NCI-H526 (cell line): ENCODE measurements around the gene SH3TC1.

Experiments used
- DNase-seq, 2 experiments: peaks; one replicate each; lab custom pipeline; 2025; lab: John Stamatoyannopoulos, UW

The SH3TC1 gene

DNA sequence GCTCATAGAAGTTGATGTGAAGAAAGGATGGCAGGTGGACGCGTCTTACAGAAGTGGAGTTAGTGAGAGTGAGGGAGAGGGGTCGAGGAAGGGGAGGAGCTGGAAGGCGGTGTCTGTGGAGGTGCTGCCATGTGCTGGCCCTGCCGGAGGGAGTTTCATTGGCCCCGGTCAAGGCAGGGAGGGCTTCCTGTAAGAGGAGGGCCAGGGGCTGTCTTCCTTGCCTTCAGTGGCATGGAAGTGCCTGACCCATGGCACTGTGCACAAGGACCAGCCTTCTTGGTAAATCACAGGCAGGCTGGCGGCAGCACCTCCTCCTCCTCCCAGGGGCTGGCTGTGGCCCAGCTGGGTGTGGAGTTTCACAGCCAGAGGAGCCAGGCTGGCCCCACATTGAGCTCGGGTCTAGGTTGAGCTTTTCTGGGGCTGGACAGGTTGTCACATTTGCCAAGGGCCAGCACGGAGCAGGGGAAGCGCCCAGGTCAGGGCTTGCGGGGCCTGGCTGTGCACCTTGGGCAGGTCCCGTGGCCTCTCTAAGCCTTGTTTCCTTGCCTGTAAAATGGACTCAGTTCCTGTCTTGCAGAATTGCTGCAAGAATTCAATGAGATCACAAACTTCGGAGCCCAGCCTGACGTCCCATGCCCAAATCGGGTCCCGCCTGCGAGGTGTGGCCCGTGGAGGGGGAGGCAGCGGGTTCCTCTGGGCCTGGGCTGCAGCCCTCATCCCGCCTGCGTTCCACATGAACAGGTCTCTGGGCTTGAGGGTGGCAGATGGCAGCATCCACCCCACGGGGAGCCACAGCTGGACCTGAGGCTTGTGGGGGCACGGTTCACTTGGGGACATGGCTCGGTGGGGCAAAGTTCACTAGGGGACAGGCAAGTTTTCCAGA, 77.5 kb downstream of the SH3TC1 start:
- DNase-seq, result no peak

DNA sequence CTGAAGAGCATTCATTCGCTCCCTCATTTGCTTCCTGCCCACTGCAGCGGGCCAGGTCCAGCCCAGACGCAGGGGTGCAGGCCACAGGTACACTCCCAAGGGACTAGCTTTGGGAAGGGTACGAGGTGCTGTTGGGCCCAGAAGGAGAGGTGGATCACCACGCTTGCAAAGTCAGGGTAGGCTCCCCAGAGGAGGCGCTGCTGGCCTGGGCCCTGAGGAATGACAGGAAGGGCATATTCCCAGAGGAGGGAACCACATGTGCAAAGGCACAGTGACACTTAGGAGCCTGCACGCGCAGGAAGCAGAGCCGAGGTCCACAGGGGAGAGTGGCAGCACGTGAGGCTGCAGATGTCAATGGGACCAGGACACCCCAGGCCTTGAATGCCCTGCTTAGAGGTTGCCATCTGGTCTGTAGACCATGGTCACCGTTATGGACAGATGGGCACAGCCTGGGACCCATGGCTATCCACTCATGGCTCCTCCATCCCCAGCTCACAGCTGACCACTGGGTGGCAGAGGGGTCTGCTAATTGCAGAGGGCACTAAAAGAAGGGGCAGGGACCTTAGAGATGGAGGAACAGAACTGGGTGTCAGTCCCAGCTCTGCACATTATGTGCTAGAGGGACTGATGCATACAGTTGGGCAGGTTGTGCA, 78.4 kb downstream of the SH3TC1 start:
- DNase-seq, result no peak

DNA sequence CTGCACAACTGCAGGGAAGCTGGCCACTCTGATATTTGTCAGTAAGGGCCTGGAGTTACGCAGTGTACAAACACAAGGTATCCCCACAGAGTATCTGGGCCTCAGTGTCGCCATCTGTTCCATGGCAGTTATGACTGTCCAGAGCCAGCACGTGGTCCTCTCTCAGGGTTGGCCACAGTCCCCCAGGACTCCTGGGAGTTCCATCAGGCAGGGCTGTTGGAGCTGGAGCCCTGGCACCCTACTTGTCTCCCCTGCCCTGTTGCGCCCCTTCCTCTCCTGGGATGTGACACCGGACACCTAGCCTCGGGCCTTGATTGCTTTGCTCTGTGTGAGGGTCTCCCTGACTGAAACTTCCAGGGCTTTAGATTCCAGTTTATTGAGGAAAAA, 78.9 kb downstream of the SH3TC1 start:
- no peak for DNase-seq

DNA sequence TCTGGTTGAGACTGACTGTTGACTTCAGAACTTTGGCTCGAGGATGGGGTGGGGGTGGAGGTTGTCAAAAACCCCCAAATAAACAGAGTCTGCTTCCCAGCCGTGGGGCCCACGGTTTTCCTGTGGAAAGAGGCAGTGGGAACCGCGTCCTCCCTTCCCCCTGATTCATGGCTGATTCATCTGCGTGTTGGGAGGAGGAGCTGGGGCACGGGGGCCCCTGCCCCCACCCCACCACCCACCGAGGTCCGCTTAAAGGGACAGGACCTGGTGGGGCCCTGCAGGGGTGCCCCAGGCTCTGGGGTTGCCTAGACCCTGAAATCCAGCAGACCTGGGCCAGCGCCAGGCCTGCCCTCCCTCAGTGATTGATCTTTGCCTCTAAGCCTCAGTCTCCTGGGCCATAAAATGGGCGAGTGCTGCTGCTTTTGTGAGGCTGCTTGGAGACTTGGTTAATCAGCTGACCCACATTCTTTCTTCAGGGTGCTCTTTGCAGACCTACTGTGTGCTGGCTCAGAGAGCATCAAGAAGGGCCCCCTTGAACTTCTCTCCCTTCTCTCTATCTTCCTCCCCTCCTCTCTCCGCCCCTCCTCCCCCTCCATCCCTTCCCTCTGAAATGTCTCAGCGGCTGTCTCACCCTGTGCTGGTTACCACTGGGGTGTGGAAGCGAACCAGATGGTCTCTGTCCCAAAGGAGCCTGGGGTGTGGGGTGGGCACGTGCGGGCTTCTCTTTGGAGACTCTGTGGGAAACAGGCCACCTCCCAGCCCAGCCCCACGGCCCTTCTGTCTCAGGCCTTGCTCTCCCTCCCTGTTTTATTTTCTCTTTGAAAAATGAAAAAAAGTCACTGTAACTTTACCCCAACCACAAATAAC, 79.6 kb downstream of the SH3TC1 start:
- DNase-seq, result no peak

DNA sequence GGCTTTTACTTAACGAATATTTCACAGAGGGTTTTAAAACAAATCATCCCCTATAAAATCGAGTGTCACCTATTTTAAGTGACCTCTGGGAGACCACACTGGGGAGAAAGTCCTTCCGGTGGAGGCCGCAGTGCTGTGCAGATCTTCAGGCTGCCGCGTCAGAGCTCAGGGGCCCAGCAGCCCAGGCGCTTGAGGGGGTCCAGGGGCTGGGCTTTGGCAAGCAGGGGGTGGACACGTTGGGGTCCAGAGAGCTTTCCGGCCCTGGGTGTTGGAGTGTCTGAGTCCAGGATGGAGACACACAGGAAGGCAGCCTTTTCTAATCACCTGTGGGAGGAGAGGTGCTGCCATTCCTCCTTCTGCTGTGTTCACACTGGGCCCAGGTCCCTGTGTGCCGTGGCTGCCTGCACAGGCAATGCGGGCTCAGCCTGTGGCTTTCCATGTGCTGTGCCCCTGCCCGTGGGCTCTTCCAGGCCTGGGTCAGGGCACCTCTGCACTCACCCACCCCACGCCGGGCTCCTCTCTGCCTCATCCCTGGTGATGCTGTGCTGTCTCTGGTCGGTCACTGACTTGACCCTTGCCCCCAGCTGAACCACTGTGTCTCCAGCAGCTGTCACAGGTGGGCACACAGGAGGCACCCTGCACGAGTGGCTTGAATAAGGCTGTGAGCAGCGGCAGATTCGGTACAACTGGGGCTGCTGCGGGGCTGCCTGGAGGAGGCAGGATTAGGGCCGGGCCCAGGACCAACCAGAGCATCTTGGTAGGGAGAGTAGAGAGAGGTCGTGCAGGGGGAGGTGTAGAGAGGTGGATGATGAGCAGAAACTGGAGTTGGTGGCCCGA, 80.4 kb downstream of the SH3TC1 start:
- no peak for DNase-seq

DNA sequence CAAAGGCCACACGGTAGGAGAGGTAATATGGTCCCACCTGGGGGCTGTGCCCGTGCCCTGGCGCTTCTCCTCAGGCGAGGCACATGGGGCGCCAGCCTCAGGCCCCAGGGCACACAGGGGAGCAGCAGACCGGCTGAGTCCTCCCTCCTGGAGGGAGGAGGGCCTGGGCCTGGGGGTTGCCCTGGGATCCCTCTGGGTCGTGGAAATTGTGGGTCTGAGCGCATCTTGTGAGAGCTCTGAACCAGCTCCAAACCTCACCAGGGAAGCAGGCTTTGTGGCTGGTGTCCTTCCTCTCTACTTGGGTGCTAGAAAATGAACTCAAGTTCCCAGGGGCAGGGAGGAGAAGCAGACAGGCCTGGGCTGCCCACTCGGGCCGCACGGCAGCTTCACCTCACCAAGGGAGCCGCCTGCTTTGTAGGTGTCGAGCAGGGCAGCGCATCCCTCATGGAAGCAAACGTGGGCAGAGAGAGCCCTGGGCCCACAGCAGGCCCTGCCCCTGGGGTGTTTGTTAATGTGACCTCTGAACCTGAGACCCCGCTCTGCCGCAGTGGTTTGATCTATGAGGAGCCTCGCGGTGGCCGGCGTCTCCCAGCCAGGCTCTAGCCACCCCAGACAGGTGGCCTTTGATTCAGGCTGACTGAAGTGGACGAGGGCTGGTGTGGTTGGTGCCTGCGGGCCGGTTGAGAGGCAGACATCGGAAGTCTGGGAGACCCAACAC, 81.2 kb downstream of the SH3TC1 start:
- DNase-seq, result no peak

DNA sequence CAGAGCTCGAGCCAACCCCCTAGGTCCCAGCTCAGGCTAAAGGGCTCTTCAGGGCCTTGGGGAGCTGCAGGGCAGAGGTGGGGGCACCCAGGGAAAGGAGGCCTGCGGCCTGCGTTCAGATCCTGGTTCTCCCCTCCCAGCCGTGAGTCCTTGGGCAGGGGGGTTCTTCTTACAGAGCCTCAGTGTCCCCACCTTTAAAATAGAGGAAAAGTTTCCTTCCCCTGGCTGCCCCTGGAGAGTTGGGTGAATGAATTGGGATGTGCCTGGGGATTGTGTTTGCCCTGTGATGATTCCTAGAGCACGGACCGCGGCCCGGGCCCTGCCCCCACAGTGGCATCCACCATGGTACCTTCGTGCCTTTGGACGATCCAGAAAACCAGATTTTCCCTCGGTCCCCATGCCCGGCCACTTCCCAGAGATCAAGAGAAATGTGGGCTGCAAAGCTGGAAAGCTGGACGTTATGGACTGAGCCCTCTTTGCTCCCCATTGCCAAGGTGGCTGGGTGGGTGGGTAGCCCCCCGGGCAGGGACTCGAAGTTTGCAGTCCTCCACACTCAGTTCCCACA, 81.9 kb downstream of the SH3TC1 start:
- DNase-seq, result no peak

DNA sequence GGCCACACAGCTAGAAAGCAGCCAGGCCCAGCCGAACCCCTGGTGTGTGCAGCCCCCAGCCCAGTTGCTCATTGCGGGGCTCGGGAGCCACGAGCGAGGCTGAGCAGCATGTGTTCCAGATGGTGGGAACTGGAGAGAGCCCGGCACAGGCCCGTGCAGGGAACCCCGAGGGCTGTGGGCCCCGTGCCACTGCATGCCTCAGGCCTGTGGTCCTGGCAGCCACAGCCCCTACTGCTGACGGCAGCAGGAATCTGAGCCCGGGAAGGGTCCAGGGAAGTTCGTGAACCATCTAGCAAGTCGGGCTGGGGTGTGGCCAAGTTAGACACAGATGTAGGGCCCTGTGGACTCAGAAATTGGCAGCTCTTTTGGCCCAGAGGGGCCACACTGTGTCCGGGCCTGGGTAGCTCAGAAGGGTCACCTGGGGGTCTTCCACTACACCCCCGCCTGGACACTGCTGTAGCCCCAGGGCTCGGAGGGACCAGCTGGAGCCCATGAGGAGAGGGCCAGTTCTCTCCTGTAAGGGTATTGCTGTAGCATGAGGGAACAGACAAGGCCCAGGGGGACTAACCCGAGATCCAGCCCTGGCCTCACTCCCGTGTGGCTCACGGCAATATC, 82.5 kb downstream of the SH3TC1 start:
- DNase-seq, result no peak

DNA sequence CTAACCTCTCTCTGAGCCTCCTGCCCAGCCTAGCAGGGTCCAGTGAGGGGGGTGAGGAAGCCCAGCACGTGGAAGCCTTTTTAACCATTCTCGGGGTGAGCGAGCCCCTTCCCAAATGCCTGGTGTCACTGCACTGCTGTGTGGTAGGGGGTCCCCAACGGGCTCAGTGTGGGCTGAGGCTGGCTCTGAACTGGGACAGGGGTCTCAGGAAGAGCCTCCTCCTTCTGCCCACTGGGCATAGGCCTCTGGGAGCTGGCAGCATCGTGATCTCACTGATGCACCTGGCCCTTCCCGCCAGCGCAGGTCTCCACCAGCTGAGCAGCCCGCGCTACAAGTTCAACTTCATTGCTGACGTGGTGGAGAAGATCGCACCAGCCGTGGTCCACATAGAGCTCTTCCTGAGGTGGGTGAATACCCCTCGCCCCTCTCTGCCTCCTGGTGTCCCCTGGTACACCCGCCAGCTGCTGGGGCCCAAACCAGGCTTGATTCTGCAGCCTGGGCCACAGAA, 83.1 kb downstream of the SH3TC1 start:
- DNase-seq, result no peak

DNA sequence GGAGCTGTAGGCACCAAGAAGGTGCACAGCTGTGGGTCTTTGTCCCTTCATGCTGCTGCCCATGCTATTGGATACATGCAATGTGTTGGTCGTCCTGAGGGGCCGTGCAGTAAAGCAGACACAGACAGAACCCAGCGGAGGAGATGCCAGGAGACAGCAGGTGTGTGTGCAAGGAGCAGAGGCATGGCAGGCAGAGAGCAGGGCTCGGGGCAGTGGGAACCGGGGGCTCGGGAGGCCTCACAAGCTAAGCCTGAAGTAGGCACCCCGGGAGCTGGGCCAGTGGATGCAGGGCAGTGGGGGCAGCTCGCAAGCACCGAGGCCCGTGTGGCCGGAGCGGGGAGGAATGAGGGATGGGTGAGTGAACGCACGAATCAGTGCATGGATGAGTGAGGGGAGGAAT, 83.7 kb downstream of the SH3TC1 start:
- no peak for DNase-seq

DNA sequence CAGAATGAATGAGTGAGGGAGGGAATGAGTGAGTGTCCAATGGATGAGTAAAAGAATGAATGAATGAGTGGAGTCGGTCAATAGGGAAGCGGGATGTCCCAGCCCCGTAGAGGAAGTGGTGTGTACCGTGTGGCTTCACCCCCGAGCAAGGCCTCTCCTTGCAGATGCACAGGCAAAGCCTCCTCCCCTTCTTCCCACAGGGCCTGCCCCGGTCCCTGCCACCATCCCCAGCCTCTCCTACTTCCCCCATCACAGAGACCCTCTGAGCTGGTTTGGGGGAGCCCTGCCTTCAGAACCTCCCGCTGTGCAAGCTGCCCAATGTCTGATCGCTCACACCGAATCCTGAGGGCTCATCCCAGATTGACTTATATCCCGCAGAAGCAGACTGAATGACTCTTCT, 84.1 kb downstream of the SH3TC1 start:
- no peak for DNase-seq

DNA sequence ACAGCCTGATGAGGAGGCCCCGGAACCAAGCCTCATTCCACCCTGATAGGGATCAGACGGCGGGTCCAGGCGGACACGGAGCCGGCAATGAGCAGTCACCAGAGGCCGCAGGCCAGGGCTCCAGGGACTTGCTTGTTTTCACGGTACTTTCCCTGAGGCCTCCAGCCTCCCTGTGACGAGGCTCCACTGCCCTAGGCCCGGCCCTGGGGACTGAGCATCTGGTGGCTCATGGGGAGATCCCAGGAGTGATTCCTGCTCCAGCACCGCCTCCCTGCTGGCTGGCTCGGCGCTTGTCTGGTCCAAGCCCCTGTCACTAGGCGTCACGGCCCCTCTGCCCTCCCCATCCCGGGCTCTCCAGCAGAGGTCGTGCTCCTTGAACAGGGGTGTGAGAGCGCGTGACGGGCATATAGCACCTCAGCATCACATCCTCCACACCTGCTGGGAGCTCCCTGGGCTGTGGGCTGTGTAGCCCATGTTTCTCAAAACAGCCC, 84.6 kb downstream of the SH3TC1 start:
- DNase-seq, result no peak

DNA sequence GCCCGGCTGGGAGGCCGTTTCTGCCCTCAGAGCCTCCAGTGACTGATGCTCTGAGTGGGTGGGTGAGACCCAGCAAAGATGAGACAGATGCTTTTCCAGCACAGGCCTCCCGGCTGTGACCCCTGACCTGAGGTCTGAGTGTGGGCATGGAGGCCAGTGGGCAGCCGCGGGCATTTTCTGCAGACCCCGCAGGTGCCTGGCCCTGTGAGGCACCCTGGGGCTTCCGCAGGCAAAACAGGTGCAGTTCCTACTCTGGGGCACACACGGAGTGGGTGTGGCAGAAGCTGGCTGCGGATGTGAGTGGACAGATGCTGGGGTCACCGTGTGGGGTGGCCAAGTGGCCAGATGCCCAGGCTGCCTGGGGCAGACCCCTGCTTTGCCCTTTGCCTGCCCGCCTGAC, 85.3 kb downstream of the SH3TC1 start:
- no peak for DNase-seq

DNA sequence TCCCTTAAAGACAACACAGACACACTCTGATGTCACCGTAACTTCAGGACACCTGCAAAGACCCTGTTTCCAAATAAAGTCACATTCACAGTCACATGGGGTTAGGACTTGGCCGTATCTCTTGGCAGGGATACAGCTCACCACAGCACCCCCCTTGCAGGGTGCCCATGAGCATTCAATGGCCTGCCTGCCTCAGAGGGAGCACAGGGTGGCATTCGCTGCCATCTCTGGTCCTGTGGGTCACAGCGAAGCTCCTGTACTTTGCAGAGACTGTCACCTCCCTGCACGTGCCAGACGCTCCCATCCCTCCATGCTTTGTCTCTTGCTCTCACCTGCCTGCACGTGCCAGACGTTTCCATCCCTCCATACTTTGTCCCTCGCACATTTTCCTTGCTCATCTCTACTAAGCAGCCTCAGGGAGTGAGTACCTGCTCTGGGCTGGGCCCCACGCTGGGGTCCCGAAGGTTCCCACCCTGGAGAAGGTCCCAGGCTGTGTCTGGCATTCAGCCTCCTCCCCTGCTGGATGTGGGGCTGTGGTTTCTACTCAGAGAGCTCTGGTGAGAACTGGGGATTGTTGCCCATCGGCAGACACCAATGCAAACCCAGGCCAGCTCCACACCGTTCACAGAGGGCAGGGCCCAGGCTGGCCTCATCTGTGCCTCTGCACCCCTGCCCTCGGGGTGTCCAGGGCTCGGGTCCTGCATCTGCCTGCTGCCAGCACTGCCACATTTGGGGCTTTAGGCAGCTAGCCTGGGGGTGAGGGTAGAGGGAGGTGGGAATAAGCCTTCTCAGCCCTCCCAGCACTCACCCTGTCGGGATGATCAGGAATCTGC, 86.3 kb downstream of the SH3TC1 start:
- no peak for DNase-seq

DNA sequence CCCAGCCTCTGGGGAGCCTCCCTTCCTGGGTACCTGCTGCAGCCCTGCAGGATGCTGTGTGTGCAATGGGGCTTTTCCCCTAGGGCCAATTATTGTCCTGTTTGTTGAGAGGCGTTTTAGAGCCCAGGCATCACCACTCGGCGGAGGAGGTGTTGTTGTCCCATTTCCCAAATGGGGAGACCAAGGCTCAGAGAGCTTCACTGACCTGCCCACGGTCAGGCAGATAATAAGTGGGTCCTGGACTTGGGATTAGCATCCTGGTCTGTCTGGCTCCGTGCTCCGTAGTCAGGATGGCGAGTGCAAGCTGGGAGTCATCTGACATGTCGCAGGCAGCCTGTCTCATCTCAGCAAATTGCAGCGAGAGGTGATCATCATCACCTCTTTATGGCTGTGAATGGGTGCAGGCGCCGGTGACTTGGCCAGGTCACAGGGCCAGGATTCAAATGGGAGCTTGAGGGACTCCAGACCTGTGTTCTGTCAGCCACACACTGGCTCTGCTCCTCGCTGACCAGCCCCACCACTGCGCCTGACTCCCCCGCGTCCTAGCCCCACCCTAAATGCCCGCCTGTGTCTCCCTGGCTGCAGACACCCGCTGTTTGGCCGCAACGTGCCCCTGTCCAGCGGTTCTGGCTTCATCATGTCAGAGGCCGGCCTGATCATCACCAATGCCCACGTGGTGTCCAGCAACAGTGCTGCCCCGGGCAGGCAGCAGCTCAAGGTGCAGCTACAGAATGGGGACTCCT, 87.1 kb downstream of the SH3TC1 start:
- DNase-seq, result no peak

DNA sequence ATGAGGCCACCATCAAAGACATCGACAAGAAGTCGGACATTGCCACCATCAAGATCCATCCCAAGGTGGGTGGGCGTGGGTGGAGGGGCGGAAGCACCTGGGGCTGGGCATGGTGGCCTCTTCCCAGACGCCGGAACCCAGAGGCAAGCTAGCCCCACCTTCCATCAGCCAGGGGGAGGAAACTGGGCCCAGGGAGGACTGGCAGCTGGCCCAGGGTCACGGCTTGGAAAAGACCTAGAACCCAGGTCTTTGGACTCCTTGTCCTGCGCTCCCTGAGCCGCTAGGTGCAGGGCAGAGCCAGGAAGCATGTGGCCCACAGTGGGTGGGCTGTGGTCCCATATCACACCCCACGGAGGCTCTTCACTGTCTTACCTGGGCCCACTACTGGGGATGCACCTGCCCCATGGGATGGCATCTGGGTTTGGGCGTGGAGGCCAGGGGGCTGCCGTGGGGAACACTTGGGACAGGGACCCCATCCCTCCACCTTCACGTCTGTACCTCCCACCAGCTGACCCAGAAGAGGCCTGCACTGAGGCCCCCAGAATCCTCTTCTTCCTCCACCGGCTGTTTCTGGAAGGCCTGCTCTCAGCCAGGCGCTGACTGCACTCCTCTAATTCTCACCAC, 87.7 kb downstream of the SH3TC1 start:
- DNase-seq, result no peak

DNA sequence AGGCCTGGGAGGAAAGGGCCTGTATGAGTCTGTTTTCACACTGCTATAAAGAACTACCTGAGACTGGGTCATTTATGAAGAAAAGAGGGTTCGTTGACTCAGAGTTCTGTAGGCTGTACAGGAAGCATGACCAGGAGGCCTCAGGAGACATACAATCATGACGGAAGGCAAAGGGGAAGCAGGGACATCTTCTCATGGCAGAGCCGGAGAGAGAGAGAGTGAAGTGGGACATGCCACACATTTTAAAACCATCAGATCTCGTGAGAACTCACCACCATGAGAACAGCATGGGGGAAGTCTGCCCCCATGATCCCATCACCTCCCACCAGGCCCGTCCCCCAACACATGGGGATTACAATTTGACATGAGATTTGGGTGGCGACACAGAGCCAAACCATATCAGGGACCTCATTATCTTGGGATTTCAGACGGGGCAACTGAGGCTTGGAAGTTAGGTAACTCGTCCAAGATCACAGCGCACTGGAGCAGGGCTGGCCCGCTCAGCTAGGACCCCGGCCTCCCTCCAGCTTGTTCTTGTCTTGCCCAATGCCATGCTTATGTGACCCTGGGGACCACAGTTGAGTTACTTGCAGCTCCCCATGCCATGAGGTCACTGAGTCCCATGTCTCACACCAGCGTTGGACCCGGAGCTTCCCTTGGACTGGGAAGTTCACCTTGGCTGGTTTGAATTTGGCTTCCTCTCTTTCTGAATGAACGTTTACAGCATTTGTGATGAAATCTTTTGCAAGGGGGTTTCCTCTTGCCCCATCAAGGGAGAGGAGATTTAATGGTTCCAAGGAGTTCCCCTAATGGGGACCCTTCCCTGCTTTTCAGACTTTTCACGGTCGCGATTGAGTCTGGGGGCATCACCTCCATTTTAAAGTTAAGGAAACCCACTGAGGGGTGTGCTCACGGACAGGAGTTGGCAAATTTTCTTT, 88.5 kb downstream of the SH3TC1 start:
- no peak for DNase-seq
